ENCODE measurements around the gene HSPA14. TPM values are rescaled to one million over a fixed set of nuclear protein-coding genes. Genes with fewer than 3 reads are reported as not detected.

Gene HSPA14
- total and polyA plus RNA-seq, 12 donors = 5.4 to 20.0 (median 12.2) TPM

DNA sequence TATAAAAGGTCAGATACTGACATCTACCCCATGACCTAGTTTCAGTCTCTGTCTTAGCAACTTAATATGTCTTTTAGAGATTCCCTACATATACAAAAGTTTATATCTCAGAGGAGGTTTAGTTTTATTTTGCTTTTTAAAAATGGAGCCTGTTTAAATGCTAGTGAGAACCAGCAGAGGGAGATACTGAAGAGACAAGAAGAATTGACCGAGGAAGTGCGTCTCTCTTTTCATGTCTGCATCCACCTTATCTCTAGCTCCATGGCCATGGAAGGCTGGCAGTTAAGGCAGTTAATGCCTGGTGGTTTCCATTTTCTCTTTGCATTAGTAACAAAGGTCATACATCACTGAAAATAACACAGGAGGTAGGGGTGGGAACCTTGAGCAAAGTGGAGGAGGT, 51.2 kb downstream of the HSPA14 start:
- peak in 5 of 6 experiments; percentile 30 to 44 (median 37) for TF ChIP-seq CTCF (IDR thresholded peaks at IDR 0.05)
- no peak for TF ChIP-seq POLR2A (IDR thresholded peaks at IDR 0.05)
- no peak overlapping the region for H3K4me3 ChIP-seq
- 37 to 56% (median 45%) methylated on average over 2 of the region's 2 CpGs for WGBS, 4 donors
- no peaks in the 10 kb centered on the region for H3K27me3 ChIP-seq
- no peaks in the 10 kb centered on the region for H3K36me3 ChIP-seq (replicated peaks in 1 of 2)
- H3K27ac ChIP-seq = no peak overlapping the region
- intact Hi-C loops (cut with DNase I) = no loop called here
- DNase-seq = no peak
- H3K4me1 ChIP-seq (replicated peaks in 1 of 2) = peaks cover 0 to 5% of the 10 kb centered on the region in 2 donors
- H3K9me3 ChIP-seq (replicated peaks in 1 of 3) = no peaks in the 10 kb centered on the region

DNA sequence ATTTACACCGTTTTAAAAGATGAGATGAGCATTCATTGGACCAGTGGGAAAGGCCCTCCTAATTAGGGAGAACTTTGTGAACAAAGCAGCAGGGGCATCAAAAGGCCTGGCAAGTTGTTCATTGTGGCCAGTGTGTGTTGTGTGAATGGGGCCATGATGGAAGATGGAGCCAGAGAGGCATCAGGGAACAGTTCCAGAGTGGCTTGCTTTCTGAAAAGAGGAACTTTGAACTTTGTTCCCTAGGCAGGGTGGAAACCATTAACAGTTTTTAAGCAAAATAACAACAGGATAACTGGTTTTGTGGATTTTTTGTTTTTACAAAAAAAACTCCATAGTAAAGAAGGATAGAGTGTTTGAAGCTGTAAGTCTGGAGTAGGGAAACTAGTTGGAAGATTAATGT, 53.0 kb downstream of the HSPA14 start:
- no peaks in the 10 kb centered on the region for H3K4me1 ChIP-seq (replicated peaks in 1 of 2)
- H3K27me3 ChIP-seq = no peaks in the 10 kb centered on the region
- H3K36me3 ChIP-seq (replicated peaks in 1 of 2) = no peaks in the 10 kb centered on the region
- H3K9me3 ChIP-seq (replicated peaks in 1 of 3) = no peaks in the 10 kb centered on the region
- no peak overlapping the region for H3K4me3 ChIP-seq
- intact Hi-C loops (cut with DNase I) = no loop called here
- no peak for DNase-seq
- WGBS, 4 donors = 88 to 98% (median 95%) methylated on average over 1 of the region's 1 CpG
- no peak overlapping the region for H3K27ac ChIP-seq
- TF ChIP-seq POLR2A (IDR thresholded peaks at IDR 0.05) (no peak), CTCF (IDR thresholded peaks at IDR 0.05) (no peak)

GRCh38 chr10:14904316-14904732, 66.2 kb downstream of the HSPA14 start:
- Histone ChIP-seq H3K4me3 (no peak overlapping the region), H3K9me3 (replicated peaks in 1 of 3) (no peaks in the 10 kb centered on the region), H3K27ac (no peak overlapping the region), H3K36me3 (replicated peaks in 1 of 2) (peaks cover 0 to 9% of the 10 kb centered on the region in 2 donors), H3K27me3 (no peaks in the 10 kb centered on the region), H3K4me1 (replicated peaks in 1 of 2) (no peaks in the 10 kb centered on the region)
- intact Hi-C loops (cut with DNase I) = no loop called here
- WGBS, 4 donors = 32 to 48% (median 39%) methylated on average over 1 of the region's 1 CpG
- TF ChIP-seq CTCF (IDR thresholded peaks at IDR 0.05) (peak; percentile 31 to 66 (median 42)), POLR2A (IDR thresholded peaks at IDR 0.05) (no peak)
- peak in 2 of 7 donors; percentile 16 to 28 for DNase-seq

DNA sequence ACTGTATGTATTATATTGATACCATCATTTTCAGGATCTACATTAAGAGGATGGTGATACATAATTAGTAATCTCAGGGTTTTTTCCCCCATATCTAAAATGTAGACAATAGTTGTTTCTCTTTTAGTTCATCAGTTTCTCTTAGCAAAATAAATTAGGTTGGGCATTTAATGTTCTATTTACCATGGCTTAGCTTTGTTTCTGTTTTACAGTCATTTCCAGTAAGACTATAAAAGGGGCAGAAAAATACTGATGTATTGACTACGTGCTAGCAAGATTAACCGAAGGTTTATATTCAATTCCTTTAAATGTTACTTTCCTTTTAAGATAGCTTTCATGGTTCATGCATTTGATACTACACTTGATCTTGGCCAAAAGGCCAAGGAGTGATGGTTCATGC, 66.8 kb downstream of the HSPA14 start:
- TF ChIP-seq POLR2A (IDR thresholded peaks at IDR 0.05) (no peak), CTCF (IDR thresholded peaks at IDR 0.05) (no peak)
- H3K36me3 ChIP-seq (replicated peaks in 1 of 2) = peaks cover 0 to 9% of the 10 kb centered on the region in 2 donors
- no peak overlapping the region for H3K4me3 ChIP-seq
- H3K27me3 ChIP-seq = no peaks in the 10 kb centered on the region
- H3K9me3 ChIP-seq (replicated peaks in 1 of 3) = no peaks in the 10 kb centered on the region
- intact Hi-C loops (cut with DNase I) = no loop called here
- no peak overlapping the region for H3K27ac ChIP-seq
- no peak for DNase-seq
- WGBS, 4 donors = 88 to 99% (median 95%) methylated on average over 2 of the region's 2 CpGs
- no peaks in the 10 kb centered on the region for H3K4me1 ChIP-seq (replicated peaks in 1 of 2)

Measured in adrenal gland (tissue), 12 donors.